BLaER1 (cell line): ENCODE results near the gene BCAS1.

Experiments
- H3K27ac ChIP-seq: shearing (Covaris generic); formaldehyde crosslinking; 2 replicates; pipeline ENCODE4 v1.8.1; 2022
- H3K27me3 ChIP-seq: shearing (Covaris generic); formaldehyde crosslinking; 2 replicates; pipeline ENCODE4 v1.8.1; 2022
- H3K36me3 ChIP-seq: shearing (Covaris generic); formaldehyde crosslinking; 2 replicates; pipeline ENCODE4 v1.8.1; 2022
- H3K4me1 ChIP-seq: shearing (Covaris generic); formaldehyde crosslinking; 2 replicates; pipeline ENCODE4 v1.8.1; 2022
- H3K4me2 ChIP-seq: shearing (Covaris generic); formaldehyde crosslinking; 2 replicates; pipeline ENCODE4 v1.8.1; 2022
- H3K4me3 ChIP-seq: shearing (Covaris generic); formaldehyde crosslinking; 2 replicates; pipeline ENCODE4 v1.8.1; 2022
- H3K9ac ChIP-seq: shearing (Covaris generic); formaldehyde crosslinking; 2 replicates; pipeline ENCODE4 v1.8.1; 2022
- H3K9me3 ChIP-seq: shearing (Covaris generic); formaldehyde crosslinking; 2 replicates; pipeline ENCODE4 v1.8.1; 2022
- H4K20me1 ChIP-seq: shearing (Covaris generic); formaldehyde crosslinking; 2 replicates; pipeline ENCODE4 v1.8.1; 2022
- Cebpa-rat ChIP-seq: shearing (Covaris generic); IDR thresholded peaks from 2 replicates; pipeline ENCODE4 v1.8.1; 2022

Gene BCAS1

GRCh38 chr20:54065601-54066038 is 4.8 kb downstream of the BCAS1 start:
- Histone ChIP-seq H3K4me3 (no peak overlapping the region), H3K4me2 (no peak overlapping the region), H3K9me3 (no peaks in the 10 kb centered on the region), H3K4me1 (peaks cover 13% of the 10 kb centered on the region), H3K27ac (no peak overlapping the region), H4K20me1 (no peaks in the 10 kb centered on the region), H3K9ac (no peak overlapping the region), H3K36me3 (no peaks in the 10 kb centered on the region), H3K27me3 (no peaks in the 10 kb centered on the region)
- no peak for TF ChIP-seq Cebpa-rat

GRCh38 chr20:54064939-54065338 is 5.5 kb downstream of the BCAS1 start:
- H4K20me1 ChIP-seq, result no peaks in the 10 kb centered on the region
- H3K4me2 ChIP-seq, result no peak overlapping the region
- no peaks in the 10 kb centered on the region for H3K36me3 ChIP-seq
- no peak for TF ChIP-seq Cebpa-rat
- H3K9ac ChIP-seq, result no peak overlapping the region
- H3K9me3 ChIP-seq, result no peaks in the 10 kb centered on the region
- peaks cover 13% of the 10 kb centered on the region for H3K4me1 ChIP-seq
- H3K4me3 ChIP-seq, result no peak overlapping the region
- H3K27me3 ChIP-seq, result no peaks in the 10 kb centered on the region
- H3K27ac ChIP-seq, result no peak overlapping the region

- H3K4me1 ChIP-seq, result peaks cover 13% of the 10 kb centered on the region
- TF ChIP-seq Cebpa-rat, result no peak
- H3K9ac ChIP-seq, result 0 out of 2 replicates have a peak overlapping the region, but pooled peaks have one; percentile 35
Observed at GRCh38 chr20:54063992-54064676, 6.3 kb downstream of the BCAS1 start.

GRCh38 chr20:54063580-54063979 is 6.8 kb downstream of the BCAS1 start:
- Histone ChIP-seq H3K4me3 (no peak overlapping the region), H4K20me1 (no peaks in the 10 kb centered on the region), H3K4me2 (peak overlapping the region; percentile 51), H3K9ac (no peak overlapping the region), H3K36me3 (no peaks in the 10 kb centered on the region), H3K9me3 (no peaks in the 10 kb centered on the region), H3K27ac (no peak overlapping the region), H3K27me3 (no peaks in the 10 kb centered on the region), H3K4me1 (peaks cover 17% of the 10 kb centered on the region)
- TF ChIP-seq Cebpa-rat, result no peak

More at GRCh38 chr20:54063992-54064676, 6.3 kb downstream of the BCAS1 start:
- Histone ChIP-seq H3K4me3 (no peak overlapping the region), H3K36me3 (no peaks in the 10 kb centered on the region), H3K9me3 (no peaks in the 10 kb centered on the region), H4K20me1 (no peaks in the 10 kb centered on the region), H3K27ac (0 out of 2 replicates have a peak overlapping the region, but pooled peaks have one; percentile 18), H3K27me3 (no peaks in the 10 kb centered on the region), H3K4me2 (peak overlapping the region; percentile 51)

GRCh38 chr20:54062812-54063280 is 7.5 kb downstream of the BCAS1 start:
- TF ChIP-seq Cebpa-rat, result no peak
- Histone ChIP-seq H3K4me1 (peaks cover 19% of the 10 kb centered on the region), H3K9ac (no peak overlapping the region), H3K4me2 (no peak overlapping the region), H3K36me3 (no peaks in the 10 kb centered on the region), H3K27ac (no peak overlapping the region), H4K20me1 (no peaks in the 10 kb centered on the region), H3K27me3 (no peaks in the 10 kb centered on the region), H3K9me3 (no peaks in the 10 kb centered on the region), H3K4me3 (no peak overlapping the region)

GRCh38 chr20:54061101-54061881 is 9.1 kb downstream of the BCAS1 start:
- peaks cover 19% of the 10 kb centered on the region for H3K4me1 ChIP-seq
- no peak for TF ChIP-seq Cebpa-rat
- H3K4me3 ChIP-seq, result no peak overlapping the region

GRCh38 chr20:54059691-54060364 is 10.6 kb downstream of the BCAS1 start:
- H3K27ac ChIP-seq, result no peak overlapping the region
- no peak overlapping the region for H3K4me3 ChIP-seq
- H3K27me3 ChIP-seq, result no peaks in the 10 kb centered on the region
- no peak for TF ChIP-seq Cebpa-rat
- peaks cover 19% of the 10 kb centered on the region for H3K4me1 ChIP-seq
- H3K4me2 ChIP-seq, result no peak overlapping the region
- no peaks in the 10 kb centered on the region for H3K36me3 ChIP-seq
- H3K9ac ChIP-seq, result no peak overlapping the region
- H4K20me1 ChIP-seq, result no peaks in the 10 kb centered on the region
- H3K9me3 ChIP-seq, result no peaks in the 10 kb centered on the region

More at GRCh38 chr20:54061101-54061881, 9.1 kb downstream of the BCAS1 start:
- Histone ChIP-seq H3K4me2 (no peak overlapping the region), H3K9me3 (no peaks in the 10 kb centered on the region), H4K20me1 (no peaks in the 10 kb centered on the region), H3K27me3 (no peaks in the 10 kb centered on the region), H3K9ac (no peak overlapping the region), H3K27ac (no peak overlapping the region), H3K36me3 (no peaks in the 10 kb centered on the region)

- Histone ChIP-seq H3K4me1 (peaks cover 9% of the 10 kb centered on the region; the same call in 1 of the 2 replicates), H3K9me3 (no peaks in the 10 kb centered on the region; the same call in 1 of the 2 replicates), H3K27ac (no peak overlapping the region), H3K27me3 (no peaks in the 10 kb centered on the region), H3K9ac (no peak overlapping the region), H3K36me3 (no peaks in the 10 kb centered on the region), H4K20me1 (no peaks in the 10 kb centered on the region), H3K4me2 (no peak overlapping the region), H3K4me3 (no peak overlapping the region)
- TF ChIP-seq Cebpa-rat, result no peak
Observed at GRCh38 chr20:54058420-54059139, 11.8 kb downstream of the BCAS1 start.
